Chondrocyte (in vitro differentiated cells): Measurements from ENCODE around the gene MAD2L2. TPM values are rescaled to one million over a fixed set of nuclear protein-coding genes. Genes with fewer than 3 reads are reported as not detected.

Experiments
- DNase-seq: peaks from one replicate; pipeline ENCODE4 v3.0.0; 2021; ENCODE audit warnings: mixed read lengths, low spot score
- H3K27ac Mint-ChIP-seq: one replicate; pipeline ENCODE4 v1.8.0; 2021; ENCODE audit warnings: mild to moderate bottlenecking, moderate library complexity, mixed read lengths; ENCODE audit not compliant: unreplicated experiment
- H3K27me3 Mint-ChIP-seq: 2 replicates; pipeline ENCODE4 v1.8.0; 2021; ENCODE audit warnings: low read depth, mixed read lengths
- H3K36me3 Mint-ChIP-seq: 2 replicates; pipeline ENCODE4 v1.8.0; 2021; ENCODE audit warnings: low read depth, mixed read lengths
- H3K4me1 Mint-ChIP-seq: 2 replicates; pipeline ENCODE4 v1.8.0; 2021; ENCODE audit warnings: low read depth, mild to moderate bottlenecking, mixed read lengths
- H3K4me3 Mint-ChIP-seq: one replicate; pipeline ENCODE4 v1.8.0; 2021; ENCODE audit warnings: mild to moderate bottlenecking, moderate library complexity, mixed read lengths; ENCODE audit not compliant: unreplicated experiment
- H3K9me3 Mint-ChIP-seq: 2 replicates; pipeline ENCODE4 v1.8.0; 2021; ENCODE audit warnings: low read depth, mixed read lengths
- total RNA-seq: library from RNA; stranded (reverse); gene quantifications from 3 replicates; pipeline ENCODE4 v1.2.1, GENCODE V29; 2021
- TF ChIP-seq, protein P1 (sequence below): fragments of 200-600 bp; sonication (generic); IDR thresholded peaks from 2 replicates; pipeline ENCODE4 v1.5.0; 2021; ENCODE audit warnings: antibody characterized with exemption, mild to moderate bottlenecking, moderate library complexity

The MAD2L2 gene
- total RNA-seq, 1 donor from 2014 or later: 31.8 TPM

DNA sequence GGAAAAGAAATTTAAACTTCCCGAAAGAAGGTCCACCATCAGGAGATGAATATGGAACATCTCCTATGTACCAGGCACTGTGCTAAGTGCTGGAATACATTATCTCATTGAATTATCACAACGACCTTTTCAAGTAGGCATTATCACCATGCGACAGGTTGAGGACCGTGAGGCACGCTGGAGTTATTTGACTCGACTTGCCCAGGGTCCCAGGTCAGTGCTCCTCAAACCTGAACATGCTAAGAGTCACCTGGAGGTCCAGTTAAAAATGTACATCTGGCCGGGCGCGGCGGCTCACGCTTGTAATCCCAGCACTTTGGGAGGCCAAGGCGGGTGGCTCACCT is 39.1 kb upstream of the MAD2L2 start:
- no peak overlapping the region for H3K27ac Mint-ChIP-seq
- peaks cover 6% of the 10 kb centered on the region for H3K4me1 Mint-ChIP-seq
- TF ChIP-seq, protein P1, sequence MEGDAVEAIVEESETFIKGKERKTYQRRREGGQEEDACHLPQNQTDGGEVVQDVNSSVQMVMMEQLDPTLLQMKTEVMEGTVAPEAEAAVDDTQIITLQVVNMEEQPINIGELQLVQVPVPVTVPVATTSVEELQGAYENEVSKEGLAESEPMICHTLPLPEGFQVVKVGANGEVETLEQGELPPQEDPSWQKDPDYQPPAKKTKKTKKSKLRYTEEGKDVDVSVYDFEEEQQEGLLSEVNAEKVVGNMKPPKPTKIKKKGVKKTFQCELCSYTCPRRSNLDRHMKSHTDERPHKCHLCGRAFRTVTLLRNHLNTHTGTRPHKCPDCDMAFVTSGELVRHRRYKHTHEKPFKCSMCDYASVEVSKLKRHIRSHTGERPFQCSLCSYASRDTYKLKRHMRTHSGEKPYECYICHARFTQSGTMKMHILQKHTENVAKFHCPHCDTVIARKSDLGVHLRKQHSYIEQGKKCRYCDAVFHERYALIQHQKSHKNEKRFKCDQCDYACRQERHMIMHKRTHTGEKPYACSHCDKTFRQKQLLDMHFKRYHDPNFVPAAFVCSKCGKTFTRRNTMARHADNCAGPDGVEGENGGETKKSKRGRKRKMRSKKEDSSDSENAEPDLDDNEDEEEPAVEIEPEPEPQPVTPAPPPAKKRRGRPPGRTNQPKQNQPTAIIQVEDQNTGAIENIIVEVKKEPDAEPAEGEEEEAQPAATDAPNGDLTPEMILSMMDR: peak; percentile 66
- H3K27me3 Mint-ChIP-seq: peaks cover 20% of the 10 kb centered on the region
- no peak for DNase-seq
- H3K36me3 Mint-ChIP-seq: no peaks in the 10 kb centered on the region
- no peaks in the 10 kb centered on the region for H3K9me3 Mint-ChIP-seq
- H3K4me3 Mint-ChIP-seq: no peak overlapping the region

DNA sequence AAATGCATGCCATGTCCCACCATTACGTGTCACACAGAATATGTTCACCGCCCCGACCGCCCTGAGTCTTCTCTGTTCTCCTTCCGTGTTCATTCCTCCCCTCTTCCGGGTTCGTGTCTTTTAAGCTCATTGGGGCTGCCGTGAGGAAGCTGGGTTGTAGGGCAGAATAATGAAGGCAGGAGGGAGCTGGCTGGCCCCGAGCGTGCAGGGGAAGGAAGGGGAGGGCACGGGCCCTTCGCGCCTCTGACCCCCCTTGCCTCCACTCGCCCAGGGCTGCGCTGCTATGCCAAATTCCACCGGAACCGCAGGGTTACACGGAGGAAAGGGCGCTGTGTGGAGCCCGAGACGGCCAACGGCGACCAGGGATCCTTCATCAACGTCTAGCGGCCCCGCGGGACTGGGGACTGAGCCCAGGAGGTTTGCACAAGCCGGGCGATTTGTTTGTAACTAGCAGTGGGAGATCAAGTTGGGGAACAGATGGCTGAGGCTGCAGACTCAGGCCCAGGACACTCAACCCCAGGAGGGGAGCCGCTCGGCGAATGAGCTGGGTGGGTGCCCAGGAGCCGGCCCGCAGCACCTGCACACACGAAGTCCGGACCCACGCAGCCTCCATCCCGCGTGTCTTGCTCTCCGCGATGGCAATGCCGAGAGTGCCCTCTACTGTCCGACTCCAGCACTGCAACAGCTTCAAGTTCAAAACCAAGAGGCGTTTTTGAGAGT is 38.5 kb upstream of the MAD2L2 start:
- peaks cover 21% of the 10 kb centered on the region for H3K27me3 Mint-ChIP-seq
- H3K36me3 Mint-ChIP-seq: no peaks in the 10 kb centered on the region
- no peak for DNase-seq
- TF ChIP-seq, protein P1: peak; percentile 99
- no peak overlapping the region for H3K27ac Mint-ChIP-seq
- no peaks in the 10 kb centered on the region for H3K9me3 Mint-ChIP-seq
- H3K4me3 Mint-ChIP-seq: peak overlapping the region; percentile 63
- peaks cover 6% of the 10 kb centered on the region for H3K4me1 Mint-ChIP-seq

DNA sequence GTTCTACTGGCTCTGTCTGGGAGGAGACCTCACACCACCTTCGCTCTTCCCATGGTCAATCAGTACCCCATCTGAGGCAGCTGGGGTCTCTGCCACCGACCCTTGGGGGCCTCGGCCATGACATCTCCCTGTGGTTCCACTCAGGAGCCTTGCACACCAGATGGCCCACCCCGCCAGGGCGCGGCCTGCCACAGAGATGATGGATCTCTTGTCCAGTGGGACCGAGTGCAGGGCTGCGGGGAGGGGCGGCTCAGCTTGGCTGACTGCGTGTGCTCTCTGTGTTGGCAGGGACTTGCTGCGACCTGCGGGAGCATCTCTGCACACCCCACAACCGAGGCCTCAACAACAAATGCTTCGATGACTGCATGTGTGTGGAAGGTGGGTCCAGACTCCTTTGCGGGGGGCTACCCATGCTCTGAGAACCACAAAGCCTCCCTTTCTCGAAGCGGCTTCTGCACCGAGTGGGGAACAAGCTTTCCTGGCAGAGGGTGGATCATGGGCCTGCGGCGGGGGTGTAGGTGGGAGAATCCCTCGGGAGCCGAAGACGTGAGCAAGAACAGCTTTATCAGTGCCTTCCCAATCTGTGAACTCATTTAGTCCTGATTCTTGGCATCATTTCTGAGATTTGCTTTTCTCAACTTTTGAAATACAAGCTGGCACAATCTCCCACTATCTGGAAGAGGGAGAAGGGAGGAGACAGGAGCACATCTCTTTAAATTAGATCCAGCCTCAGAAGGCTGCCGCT is 34.1 kb upstream of the MAD2L2 start:
- no peak overlapping the region for H3K4me3 Mint-ChIP-seq
- H3K27me3 Mint-ChIP-seq: peaks cover 22% of the 10 kb centered on the region
- peaks cover 6% of the 10 kb centered on the region for H3K4me1 Mint-ChIP-seq
- no peaks in the 10 kb centered on the region for H3K9me3 Mint-ChIP-seq
- no peak for DNase-seq
- TF ChIP-seq, protein P1: no peak
- no peak overlapping the region for H3K27ac Mint-ChIP-seq
- no peaks in the 10 kb centered on the region for H3K36me3 Mint-ChIP-seq

DNA sequence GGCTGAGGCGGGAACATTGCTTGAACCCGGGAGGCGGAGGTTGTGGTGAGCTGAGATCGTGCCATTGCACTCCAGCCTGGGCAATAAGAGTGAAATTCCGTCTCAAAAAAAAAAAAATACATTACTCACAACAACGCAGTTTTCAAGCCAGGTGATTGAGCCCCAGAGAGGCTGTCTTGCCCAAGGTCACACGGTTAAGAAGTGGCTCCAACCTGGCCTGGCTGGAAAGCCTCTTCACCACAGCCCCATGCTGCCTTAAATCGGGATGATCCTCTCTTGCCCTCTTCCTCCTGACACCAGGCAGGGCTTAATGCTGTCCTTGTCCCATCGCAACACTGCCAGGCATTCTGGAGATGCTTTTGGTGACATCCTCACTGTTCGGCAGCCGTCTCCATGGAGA is 32.1 kb upstream of the MAD2L2 start:
- Mint-ChIP-seq H3K4me3 (no peak overlapping the region), H3K27me3 (peaks cover 22% of the 10 kb centered on the region), H3K9me3 (no peaks in the 10 kb centered on the region), H3K4me1 (no peaks in the 10 kb centered on the region), H3K36me3 (no peaks in the 10 kb centered on the region), H3K27ac (no peak overlapping the region)
- TF ChIP-seq, protein P1: no peak
- DNase-seq: peak; percentile 38

DNA sequence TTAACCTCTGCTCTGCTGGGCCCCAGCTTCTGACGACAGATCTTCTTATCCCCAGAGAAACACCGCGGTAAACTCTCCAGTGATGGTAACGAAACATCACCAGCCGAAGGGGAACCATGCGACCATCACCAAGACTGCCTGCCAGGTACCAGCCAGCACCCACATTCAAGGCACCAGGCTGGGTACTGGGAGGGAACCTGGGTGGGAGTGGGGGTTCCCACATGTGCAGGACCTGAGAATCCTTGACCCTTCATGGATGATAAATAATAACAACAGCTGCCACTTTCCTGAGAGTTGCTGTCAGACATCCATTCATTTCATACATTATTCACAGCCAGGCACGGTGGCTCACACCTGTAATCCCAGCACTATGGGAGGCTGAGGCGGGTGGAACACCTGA is 31.3 kb upstream of the MAD2L2 start:
- H3K9me3 Mint-ChIP-seq: no peaks in the 10 kb centered on the region
- TF ChIP-seq, protein P1: no peak
- DNase-seq: peak; percentile 59
- H3K4me3 Mint-ChIP-seq: no peak overlapping the region
- peaks cover 3% of the 10 kb centered on the region for H3K4me1 Mint-ChIP-seq
- H3K36me3 Mint-ChIP-seq: no peaks in the 10 kb centered on the region
- peaks cover 22% of the 10 kb centered on the region for H3K27me3 Mint-ChIP-seq
- H3K27ac Mint-ChIP-seq: no peak overlapping the region
